HG03521 (cell line): ENCODE results near the gene FADS6.

Experiments
- ATAC-seq: cut with Tn5 transposase; IDR thresholded peaks from one replicate; pipeline ENCODE4 v1.9.1; 2021; ENCODE audit warnings: mild to moderate bottlenecking, moderate library complexity; ENCODE audit not compliant: unreplicated experiment

Gene FADS6, protein sequence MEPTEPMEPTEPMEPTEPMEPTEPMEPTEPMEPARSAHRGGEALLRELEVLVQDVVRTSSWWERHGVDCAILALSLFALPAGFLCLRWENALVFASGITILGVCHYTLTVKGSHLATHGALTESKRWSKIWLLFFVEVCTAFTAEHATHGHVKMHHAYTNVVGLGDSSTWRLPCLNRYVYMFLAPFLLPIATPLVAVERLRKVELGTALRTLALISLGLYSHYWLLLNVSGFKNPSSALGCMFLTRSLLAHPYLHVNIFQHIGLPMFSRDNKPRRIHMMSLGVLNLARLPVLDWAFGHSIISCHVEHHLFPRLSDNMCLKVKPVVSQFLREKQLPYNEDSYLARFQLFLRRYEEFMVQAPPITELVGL

DNA sequence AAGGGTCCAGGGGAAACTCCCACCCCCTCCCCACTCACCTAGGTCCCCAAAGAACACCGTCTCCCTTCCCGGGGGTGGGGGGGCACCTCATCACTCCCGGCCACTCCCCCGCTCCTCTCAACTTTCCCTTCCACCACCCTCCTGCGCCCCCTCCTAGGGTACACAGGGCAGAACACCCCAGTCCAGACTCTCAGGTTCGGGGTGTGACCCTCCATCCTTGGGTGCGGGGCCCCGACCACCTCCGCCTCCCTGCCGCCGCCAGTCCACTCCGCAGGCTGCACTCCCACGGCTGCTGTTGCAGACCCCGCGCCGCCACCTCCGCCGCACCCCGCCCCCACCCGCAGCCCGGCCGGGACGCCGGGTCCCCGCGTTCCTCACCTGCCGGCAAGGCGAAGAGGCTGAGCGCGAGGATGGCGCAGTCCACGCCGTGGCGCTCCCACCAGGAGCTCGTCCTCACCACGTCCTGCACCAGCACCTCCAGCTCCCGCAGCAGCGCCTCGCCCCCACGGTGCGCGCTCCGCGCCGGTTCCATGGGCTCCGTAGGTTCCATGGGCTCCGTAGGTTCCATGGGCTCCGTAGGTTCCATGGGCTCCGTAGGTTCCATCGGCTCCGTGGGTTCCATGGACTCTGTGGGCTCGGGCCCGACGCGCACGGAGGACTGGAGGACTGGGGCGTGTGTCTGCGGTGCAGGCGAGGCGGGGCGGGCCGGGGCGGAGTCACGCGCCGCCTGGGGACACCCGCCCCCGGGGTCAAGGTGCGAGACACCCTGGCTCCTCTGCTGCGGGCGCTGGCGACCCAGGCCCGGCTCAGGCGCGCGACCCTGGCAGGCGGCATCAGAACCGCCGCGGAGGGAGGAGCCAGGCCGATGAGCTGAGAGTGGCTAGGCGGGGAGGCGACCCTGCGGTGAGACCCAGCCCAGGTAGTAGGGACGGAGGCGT, at the start of gene FADS6:
Gene FADS6 (minus strand): TSS at position 660 of the 938 bp plus-strand sequence. CDS start 38 bp downstream, at position 622.
- ATAC-seq: no peak

DNA sequence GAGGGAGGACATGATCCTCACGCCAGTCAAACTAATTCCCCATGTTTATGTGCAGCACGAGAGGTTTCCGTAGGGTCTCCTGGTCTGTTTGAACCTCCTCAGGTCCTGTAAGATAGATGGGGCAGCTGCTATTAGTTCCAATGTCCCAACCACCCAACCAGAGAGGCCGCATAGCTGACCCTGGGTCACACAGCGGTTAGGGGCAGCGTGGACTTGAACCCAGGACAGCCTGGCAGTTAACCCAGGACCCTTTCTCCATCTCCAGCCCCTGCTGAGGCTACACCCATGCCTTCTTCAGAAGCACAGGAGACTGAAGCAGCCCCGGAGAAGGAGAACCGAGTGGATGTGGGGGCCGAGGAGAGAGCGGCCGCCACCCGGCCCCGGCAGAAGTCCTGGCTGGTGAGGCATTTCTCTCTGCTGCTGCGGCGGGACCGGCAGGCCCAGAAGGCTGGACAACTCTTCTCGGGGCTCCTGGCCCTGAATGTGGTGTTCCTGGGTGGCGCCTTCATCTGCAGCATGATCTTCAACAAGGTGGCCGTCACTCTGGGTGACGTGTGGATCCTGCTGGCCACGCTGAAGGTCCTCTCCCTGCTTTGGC, 47.8 kb upstream of the FADS6 start:
- ATAC-seq: no peak

DNA sequence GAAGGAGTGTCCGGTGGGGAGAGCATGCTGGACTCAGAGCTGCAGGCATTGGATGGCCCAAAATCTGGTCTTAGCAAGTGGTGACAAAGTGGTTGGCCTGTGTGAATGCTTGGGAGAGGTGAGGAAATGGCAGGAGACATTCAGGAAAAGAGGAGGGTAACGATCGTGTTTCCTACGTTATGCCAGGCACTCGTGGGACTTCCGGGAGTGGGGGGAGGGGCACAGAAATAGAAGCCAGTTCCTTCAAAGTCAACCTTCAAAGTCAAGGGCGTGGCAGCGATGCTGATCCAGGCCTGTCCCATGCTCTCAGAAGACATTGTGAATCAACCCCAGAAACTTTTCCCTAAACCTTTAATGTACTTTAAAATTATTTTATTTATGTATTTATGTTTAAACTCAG, 46.1 kb upstream of the FADS6 start:
- ATAC-seq: no peak

DNA sequence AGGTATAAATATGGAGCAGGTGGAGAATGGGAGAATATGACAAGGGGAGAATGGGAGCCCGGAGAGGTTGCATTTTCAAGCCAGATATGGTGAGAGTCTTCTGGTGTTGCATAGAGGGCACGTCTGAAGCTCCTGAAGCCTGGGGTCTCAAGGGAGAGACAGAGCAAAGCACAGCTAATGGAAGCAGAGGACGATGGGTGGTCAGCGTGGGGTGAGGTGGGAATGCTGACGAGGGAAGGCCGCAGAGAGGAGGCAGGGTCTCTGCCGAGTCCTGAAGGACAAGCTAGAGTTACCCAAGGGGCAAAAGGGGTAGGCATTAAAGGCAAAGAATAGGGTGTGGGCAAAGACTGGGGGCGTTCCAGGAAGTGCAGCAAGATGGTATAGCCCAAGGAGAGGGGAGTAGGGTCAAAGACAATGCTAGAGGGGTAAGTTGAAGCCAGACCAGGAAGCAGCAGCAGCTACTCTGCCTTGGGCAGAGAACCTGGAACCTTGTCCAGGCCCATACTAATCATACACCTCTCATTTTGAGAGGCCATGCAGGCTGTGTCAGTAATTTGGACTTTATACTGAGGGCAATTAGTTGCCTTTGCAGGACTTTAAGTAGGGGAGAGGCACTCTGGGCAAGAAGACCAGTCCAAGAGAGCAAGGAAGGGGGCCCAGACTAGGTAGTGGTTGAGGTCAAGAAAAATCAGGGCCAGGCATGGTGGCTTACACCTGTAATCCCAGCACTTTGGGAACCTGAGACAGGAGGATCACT, 44.9 kb upstream of the FADS6 start:
- no peak for ATAC-seq

DNA sequence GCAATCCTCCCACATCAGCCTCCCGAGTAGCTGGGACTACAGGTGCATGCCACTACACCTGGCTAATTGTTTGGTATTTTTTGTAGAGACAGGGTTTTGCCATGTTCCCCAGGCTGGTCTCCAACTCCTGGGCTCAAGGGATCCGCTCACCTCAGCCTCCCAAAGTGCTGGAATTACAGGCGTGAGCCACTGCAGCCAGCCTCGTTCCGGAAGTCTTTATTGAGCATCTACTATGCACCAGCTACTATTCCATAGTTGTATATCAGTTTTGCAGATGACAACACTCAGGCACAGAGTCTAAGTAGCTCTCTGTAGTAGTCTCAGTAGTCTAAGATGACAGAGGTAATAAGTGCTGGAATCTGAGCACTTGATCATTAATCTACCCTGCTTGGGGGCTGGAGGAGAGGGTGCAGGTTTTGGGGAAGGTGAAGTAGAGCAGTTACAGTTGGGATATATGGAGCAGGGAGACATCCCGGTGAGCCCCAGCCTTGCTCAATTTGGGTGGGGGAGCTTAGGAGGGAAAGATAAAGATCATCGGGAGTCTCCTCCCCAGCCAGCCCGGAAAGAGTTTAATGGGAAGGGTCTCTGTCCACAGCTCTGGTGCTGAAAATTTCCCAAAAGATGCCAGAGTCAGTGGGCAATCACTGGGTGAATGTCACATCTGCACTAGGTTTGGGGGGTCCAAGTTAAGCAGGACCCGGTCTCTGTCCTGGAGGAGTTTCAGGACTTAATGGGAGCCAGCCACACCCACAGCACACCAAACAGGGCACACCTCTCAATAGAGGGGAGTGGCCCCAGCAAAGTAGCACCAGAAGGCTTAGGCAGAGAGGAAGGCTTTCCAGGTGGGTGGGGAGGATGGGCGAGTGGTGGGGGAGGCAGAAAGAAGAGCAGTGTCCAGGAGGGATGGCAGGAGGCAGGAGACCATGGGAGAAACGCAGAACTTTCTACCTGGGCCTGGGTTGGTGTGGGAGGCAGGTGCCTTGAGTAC, 43.9 kb upstream of the FADS6 start:
- ATAC-seq: no peak

DNA sequence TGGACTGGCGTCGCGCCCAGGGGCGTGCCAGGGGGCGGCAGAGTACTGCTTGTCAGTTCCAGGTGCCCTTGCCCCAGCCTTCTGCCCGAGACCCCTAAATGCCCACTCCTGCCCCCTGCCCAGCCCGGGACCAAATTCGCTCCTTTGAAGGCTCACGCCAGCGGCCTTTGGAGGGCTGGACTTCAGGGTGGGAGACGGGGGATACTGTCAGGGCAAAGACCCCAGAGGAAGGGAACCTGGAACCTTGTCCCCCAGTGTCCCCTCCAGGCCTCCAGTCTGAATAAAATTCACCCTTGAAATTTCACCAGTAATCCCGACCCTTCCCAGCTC, 43.0 kb upstream of the FADS6 start:
- ATAC-seq: no peak

DNA sequence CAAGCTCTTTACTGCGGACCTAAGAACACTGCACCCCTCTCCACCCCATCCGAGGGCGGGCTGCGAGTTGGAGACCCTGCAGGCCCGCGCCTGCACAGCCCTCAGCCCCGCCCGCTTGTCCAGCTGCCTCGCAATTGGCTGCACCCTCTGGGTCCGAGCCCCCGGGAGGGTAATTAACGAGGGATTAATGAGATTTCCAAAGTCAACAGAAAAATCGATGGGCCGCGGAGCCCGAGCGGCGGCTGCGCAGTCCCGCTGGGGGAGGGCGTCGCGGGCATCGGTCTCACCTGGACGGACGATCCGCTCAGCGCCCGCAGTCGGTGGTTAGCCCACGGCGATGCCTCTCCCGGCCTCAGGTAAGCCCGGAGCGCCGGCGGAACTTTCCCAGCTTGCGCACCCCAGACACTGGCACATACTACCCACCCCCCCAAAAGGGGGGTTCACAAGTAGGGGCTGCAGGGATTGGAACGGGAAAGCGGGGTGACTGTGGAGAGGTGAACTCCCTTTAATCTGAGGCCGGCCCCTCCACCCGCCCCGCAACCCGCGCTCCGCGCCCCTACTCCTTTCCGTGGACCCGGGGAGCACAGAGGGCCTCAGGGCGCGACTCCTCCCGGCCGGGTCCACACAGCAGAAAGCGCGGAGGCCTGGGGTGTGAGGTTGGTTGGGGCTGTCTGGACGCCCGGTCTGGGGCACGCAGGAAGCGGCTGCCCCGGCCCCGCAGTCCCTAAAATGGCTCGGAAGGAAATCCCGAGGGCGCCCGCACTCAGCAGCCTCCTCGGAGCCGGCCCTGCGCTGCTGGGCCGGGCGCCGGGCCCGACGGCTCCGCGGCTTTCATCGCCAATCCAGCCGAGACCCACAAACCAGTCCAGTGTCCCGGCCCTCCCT, 42.4 kb upstream of the FADS6 start, which contains the start of gene OTOP3:
Gene OTOP3 (plus strand): TSS at position 314 of the 885 bp plus-strand sequence. CDS start 24 bp downstream, at position 338.
- ATAC-seq: no peak

DNA sequence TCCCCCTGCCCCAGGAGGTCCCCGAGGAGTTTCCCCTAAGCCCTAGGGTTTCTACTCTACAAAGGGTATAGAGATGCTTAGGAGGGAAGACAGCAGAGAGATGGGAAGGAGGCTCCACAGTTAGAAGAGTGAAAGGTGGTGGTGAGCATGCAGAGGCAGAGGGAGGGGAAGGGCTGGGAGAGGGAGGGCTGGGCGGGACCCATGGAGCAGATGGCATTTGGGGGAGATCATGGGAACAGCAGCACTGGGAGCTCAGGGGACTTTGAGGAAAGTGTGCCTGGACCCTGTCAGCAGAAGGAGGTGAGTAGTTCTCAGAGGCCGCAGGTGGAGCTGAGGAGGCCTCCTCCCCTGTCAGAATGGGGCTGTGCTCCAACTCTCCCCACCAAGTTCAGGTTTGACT, 41.6 kb upstream of the FADS6 start:
- no peak for ATAC-seq

DNA sequence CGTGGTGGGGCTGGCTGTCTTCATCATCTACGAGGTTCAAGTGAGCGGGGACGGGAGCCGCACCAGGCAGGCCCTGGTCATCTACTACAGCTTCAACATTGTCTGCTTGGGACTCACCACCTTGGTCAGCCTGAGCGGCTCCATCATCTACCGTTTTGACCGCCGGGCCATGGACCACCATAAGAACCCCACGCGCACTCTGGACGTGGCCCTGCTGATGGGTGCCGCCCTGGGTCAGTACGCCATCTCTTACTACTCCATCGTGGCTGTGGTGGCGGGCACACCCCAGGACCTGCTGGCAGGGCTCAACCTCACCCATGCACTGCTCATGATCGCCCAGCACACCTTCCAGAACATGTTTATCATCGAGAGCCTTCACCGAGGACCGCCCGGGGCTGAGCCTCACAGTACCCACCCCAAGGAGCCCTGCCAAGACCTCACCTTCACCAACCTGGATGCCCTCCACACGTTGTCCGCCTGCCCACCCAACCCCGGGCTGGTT, 37.2 kb upstream of the FADS6 start:
- no peak for ATAC-seq

DNA sequence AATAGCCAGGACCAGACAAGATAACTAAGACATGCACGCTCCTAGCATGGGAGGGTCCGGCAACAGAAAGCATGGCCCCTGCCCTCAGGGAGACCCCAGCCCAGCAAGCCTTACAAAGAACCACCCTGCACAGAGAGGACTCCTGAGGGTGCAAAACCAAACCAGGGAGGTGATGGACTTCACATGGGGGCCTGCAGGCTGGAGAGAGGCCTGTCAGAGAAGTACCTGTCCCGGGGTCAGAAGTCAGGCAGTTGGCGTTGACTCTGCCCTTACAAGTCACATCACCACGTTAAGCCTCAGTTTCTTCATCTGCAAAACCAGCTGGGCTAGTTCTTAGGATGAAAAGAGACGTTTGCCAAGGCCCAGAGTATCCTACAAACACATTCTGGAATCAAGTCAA, 35.4 kb upstream of the FADS6 start:
- ATAC-seq: no peak

DNA sequence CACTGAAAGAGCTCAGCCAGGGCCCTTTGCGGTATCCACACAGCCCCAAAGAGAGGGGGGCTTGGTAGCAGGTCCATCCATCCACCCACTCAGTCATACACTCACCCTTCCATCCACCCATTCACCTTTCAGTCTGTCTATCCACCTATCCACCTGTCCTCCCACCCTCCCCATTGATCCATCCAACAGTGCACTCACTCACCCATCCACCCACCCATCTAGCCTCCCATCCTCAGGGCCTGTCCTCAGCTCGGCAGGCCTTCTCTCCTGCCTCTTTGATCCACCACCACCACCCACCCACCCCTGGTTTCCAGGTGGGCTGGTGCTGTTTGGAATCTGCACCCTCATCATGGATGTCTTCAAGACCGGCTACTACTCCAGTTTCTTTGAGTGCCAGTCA, 31.8 kb upstream of the FADS6 start:
- ATAC-seq: no peak

DNA sequence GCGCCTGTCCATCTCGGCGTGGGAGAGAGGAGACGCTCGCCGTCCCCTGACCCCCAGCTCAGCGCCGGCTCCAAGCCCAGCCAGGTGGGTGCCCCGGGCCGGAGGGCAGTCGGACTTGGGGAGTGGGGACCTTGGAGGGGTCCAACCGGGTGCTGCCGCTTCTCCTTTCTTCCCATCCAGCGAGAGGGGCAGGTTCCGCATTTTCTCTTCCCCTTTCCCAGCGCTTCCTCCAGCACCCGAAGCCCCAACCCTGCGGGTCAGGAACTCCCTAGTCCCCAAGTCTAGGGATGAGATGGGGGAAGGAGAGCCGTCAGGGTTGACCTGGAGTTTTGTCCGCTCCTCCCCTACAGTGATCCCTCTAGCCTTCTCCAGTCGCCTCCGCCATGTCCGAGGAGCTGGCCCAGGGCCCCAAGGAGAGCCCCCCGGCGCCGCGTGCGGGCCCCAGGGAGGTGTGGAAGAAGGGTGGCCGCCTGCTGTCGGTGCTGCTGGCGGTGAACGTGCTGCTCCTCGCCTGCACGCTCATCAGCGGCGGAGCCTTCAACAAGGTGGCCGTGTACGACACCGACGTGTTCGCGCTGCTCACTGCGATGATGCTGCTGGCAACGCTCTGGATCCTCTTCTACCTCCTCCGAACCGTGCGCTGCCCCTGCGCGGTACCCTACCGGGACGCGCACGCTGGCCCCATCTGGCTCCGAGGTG, 31.0 kb upstream of the FADS6 start, which contains the start of gene OTOP2:
Gene OTOP2 (plus strand): TSS at position 24 of the 699 bp plus-strand sequence. CDS start 360 bp downstream, at position 384.
- no peak for ATAC-seq

DNA sequence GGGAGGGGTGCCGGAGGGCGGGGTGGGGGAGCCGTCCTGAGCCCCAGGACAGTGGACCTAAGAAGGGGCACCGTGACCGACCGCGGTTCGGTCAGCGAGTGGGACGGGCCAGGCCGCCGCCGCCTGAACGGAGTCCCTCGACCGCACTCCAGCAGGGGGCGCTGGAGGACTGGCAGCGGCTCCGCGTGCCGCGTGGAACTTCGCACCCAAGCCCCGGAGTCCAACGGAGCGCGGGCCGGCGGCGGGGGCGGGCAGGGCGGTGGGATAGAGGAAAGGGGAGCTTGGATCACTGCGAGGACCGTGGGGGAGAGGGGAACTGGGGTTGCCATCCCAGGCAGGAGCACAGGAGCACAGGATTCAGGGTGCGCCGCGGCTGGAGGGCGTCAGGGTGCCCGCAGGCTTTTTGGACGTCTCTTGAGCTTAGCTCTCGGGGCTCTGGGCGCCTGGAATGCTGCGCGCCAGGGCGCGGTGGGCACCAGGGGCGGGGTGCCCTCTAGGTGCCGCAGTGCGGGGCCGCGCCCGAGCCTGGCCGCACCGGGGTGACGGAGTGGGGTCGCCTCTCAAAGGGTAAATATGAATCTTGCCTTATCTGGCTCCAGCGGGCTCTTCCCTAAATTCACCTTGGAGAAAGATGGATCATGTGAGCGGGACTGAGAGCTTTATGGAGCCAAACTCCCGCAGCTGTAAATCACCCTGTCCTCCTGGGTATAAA, 30.3 kb upstream of the FADS6 start:
- no peak for ATAC-seq

DNA sequence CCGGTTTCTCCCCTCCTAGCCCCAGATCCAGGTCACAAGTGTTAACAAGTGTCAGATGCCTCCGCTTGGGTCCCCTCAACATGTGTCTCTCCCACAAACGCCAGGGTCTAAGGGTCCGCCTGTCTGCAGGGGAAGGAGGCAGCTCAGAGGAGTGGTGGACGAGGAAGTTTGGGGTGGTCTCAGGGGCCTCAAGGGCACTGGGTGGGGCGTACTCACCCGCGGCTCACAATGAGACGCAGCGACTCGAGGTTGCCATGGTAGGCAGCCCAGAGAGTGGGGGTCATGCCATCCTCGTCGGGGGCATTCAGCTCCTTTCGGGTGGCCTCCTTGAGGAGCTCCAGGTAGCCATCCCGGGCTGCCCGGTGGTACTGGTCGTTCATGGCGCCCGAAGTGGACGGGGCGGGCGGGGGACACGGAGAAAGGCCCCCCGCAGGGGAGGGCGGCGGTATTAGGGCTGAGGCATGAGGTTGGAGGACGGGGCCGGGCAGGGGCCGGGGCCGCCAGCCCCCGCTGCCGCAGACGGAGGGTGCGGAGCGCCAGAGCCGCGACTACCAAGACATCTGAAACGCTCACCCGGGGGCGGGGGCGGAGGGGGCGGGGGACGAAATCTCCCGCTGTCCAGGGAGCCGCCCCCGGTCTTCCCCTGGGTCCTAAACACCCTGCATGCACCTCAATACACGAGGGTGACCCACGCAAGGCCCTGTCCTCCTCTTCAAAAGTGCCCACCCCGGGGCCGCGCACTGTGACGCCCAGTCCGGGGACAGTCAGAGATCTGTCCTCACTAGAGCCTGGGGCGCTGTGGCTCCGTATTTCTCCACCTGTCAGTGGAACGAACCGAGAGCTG, 29.5 kb upstream of the FADS6 start, which contains the start of gene USH1G:
Gene USH1G (minus strand): TSS at position 562 of the 844 bp plus-strand sequence. CDS start 182 bp downstream, at position 380.
- no peak for ATAC-seq

DNA sequence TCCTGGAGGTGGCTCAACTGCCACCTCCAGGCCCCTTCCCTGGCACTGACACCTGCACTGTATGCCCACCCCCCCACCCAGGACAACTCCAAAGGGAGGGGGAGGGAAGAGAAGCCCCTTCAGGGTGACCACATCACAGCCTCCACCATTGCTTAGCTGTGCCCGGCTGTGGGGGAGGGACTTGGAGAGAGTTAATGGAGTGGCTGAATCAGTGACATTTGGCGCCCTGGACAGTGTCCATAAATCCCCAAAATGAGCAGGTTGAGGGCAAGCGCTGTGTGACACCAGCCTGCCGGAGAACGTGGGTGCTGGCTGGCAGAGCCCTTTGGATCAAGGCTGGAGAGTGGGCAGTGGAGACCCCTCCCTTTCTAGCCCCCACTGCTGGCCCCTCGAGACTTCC, 28.7 kb upstream of the FADS6 start:
- no peak for ATAC-seq

DNA sequence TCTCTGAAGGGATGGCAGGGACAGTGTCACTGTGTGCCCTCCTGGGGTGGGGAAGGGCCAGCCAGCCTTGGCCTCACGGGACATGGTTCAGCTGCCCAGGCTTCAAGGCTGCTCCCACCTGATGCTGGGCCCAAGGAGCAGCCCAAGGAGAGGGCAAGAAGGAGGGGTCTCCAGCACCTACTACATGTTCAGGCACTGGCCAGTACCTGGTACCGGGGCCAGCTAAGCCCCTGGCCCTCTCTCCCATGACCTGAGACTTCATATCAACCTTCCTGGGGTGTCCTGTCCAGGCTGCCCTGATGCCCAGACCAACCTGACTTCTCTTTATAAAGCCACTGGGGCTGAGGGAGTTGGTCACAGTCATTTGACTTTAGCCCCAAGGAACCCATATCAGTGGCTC, 28.3 kb upstream of the FADS6 start:
- ATAC-seq: no peak
